GM06990 (cell line): ENCODE data around the gene CRISPLD2.
"Not testable (repeated sequence)": the region's sequence is repeated elsewhere in the genome, so short reads cannot be mapped to it uniquely, and the experiment has no call there.

Source experiments
- DNase-seq: peaks from one replicate; pipeline ENCODE4 v3.0.0-alpha.2; 2011; ENCODE audit not compliant: insufficient read length; ENCODE audit errors: extremely low read depth
- H3K27me3 ChIP-seq: replicated peaks from 2 replicates; pipeline ENCODE4 v1.6.0; 2011; ENCODE audit warnings: low read length; ENCODE audit not compliant: control insufficient read depth, insufficient read depth
- H3K36me3 ChIP-seq: 2 replicates; pipeline ENCODE4 v1.5.1; 2011; ENCODE audit warnings: low read length; ENCODE audit not compliant: control insufficient read depth, insufficient read depth
- H3K4me3 ChIP-seq: replicated peaks from 2 replicates; pipeline ENCODE4 v1.5.1; 2011; ENCODE audit warnings: low read depth, mild to moderate bottlenecking, control low read depth, low read length
- TF ChIP-seq, protein P1 (sequence below): IDR thresholded peaks from 2 replicates; pipeline ENCODE4 v1.5.1; 2011; ENCODE audit warnings: low read length, control low read depth, mild to moderate bottlenecking, inconsistent platforms; ENCODE audit not compliant: insufficient read depth, poor library complexity, severe bottlenecking

The CRISPLD2 gene

GRCh38 chr16:84931107-84931494, 111.3 kb downstream of the CRISPLD2 start:
- no peaks in the 10 kb centered on the region; the same call in none of the 2 replicates for H3K27me3 ChIP-seq
- H3K36me3 ChIP-seq = no peaks in the 10 kb centered on the region
- H3K4me3 ChIP-seq = no peak overlapping the region
- no peak for DNase-seq
- TF ChIP-seq, protein P1, sequence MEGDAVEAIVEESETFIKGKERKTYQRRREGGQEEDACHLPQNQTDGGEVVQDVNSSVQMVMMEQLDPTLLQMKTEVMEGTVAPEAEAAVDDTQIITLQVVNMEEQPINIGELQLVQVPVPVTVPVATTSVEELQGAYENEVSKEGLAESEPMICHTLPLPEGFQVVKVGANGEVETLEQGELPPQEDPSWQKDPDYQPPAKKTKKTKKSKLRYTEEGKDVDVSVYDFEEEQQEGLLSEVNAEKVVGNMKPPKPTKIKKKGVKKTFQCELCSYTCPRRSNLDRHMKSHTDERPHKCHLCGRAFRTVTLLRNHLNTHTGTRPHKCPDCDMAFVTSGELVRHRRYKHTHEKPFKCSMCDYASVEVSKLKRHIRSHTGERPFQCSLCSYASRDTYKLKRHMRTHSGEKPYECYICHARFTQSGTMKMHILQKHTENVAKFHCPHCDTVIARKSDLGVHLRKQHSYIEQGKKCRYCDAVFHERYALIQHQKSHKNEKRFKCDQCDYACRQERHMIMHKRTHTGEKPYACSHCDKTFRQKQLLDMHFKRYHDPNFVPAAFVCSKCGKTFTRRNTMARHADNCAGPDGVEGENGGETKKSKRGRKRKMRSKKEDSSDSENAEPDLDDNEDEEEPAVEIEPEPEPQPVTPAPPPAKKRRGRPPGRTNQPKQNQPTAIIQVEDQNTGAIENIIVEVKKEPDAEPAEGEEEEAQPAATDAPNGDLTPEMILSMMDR = no peak

- no peak overlapping the region for H3K4me3 ChIP-seq
- H3K27me3 ChIP-seq = no peaks in the 10 kb centered on the region; the same call in none of the 2 replicates
- H3K36me3 ChIP-seq = no peaks in the 10 kb centered on the region
- TF ChIP-seq, protein P1 = no peak
- no peak for DNase-seq
Measured at GRCh38 chr16:84931506-84931905, 111.7 kb downstream of the CRISPLD2 start.

- Histone ChIP-seq H3K4me3 (no peak overlapping the region), H3K36me3 (no peaks in the 10 kb centered on the region), H3K27me3 (no peaks in the 10 kb centered on the region; the same call in none of the 2 replicates)
- TF ChIP-seq, protein P1 = no peak
- no peak for DNase-seq
Measured at GRCh38 chr16:84932681-84933080, 112.9 kb downstream of the CRISPLD2 start.

GRCh38 chr16:84933774-84934631, 114.2 kb downstream of the CRISPLD2 start:
- Histone ChIP-seq H3K4me3 (no peak overlapping the region), H3K27me3 (no peaks in the 10 kb centered on the region; the same call in none of the 2 replicates), H3K36me3 (no peaks in the 10 kb centered on the region)
- TF ChIP-seq, protein P1 = no peak
- DNase-seq = no peak

DNA sequence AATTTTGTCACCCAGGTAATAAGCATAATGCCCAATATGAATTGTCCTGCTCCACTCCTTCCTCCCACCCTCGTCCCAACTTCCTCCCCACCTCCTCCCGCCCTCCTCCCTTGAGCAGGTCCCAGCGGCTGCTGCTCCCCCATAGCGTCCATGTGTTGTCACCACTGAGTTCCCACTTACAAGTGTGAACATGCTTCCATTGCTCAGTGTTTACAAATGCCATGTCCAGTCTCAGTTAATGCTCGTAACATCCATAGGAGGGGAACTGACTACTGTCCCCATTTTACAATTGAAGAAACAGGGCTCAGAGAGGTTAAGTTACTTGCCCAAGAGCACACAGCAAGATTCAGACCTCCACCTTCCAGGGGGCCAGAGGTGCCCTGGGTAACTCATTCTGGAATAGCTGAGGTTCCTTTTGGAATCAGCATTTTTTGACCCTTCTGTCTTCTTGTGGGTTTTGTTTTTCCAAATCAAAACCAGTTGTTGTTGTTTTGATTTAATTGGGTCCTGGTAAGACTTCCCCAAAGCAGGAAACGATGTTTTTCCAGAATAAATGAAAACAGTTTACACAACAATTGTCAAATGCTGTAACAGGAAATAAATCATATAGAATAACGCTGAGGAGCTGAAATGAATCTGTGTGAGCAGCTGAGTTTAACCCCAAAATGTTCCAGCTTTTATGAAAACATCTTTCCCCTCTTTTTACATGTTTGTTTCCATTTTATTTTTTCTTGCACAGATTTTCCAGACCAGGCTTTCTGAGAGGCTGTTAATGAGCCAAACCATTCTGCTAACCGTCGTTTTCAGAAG, 117.6 kb downstream of the CRISPLD2 start:
- Histone ChIP-seq H3K4me3 (no peak overlapping the region), H3K27me3 (no peaks in the 10 kb centered on the region; the same call in none of the 2 replicates), H3K36me3 (no peaks in the 10 kb centered on the region)
- no peak for DNase-seq
- TF ChIP-seq, protein P1 = no peak

DNA sequence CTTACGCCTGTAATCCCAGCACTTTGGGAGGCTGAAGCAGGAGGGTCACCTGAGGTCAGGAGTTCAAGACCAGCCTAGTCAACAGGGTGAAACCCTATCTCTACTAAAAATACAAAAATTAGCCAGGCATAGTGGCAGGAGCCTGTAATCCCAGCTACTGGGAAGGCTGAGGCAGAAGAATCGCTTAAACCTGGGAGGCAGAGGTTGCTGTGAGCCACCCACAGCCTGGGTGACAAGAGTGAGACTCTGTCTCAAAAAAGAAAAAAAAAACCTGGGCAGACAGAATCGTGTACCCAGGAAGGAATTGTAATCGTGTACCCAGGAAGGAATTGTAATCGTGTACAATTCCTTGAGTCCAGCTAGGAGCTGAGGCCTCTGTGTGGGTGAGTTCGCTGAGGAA, 118.8 kb downstream of the CRISPLD2 start:
- H3K36me3 ChIP-seq, DNase-seq, H3K27me3 ChIP-seq, H3K4me3 ChIP-seq: not testable (repeated sequence)
